ENCODE data around the gene MRGPRF. TPM values are rescaled to one million over a fixed set of nuclear protein-coding genes. Genes with fewer than 3 reads are reported as not detected.

The MRGPRF gene
- total RNA-seq, 2 donors from 2014 or later = not detected

- Mint-ChIP-seq H3K27ac (no peak overlapping the region), H3K36me3 (no peaks in the 10 kb centered on the region), H3K27me3 (no peaks in the 10 kb centered on the region), H3K9me3 (no peaks in the 10 kb centered on the region), H3K4me1 (ENCODE audit: low read depth in 2 of 2) (no peaks in the 10 kb centered on the region), H3K4me3 (no peak overlapping the region)
- ATAC-seq (no peak), DNase-seq (ENCODE audit: low spot score) (no peak)
Observed at GRCh38 chr11:69024509-69024908, 11.5 kb upstream of the MRGPRF start.

- no peaks in the 10 kb centered on the region for H3K9me3 Mint-ChIP-seq
- no peaks in the 10 kb centered on the region for H3K36me3 Mint-ChIP-seq
- no peak for ATAC-seq
- no peak for DNase-seq (ENCODE audit: low spot score)
- no peaks in the 10 kb centered on the region for H3K4me1 Mint-ChIP-seq (ENCODE audit: low read depth in 2 of 2)
- no peak overlapping the region for H3K4me3 Mint-ChIP-seq
- no peak overlapping the region for H3K27ac Mint-ChIP-seq
- no peaks in the 10 kb centered on the region for H3K27me3 Mint-ChIP-seq
Observed at GRCh38 chr11:69022260-69022659, 9.2 kb upstream of the MRGPRF start.

GRCh38 chr11:69018924-69019323, 5.9 kb upstream of the MRGPRF start:
- Mint-ChIP-seq H3K4me3 (no peak overlapping the region), H3K36me3 (no peaks in the 10 kb centered on the region), H3K27ac (no peak overlapping the region), H3K9me3 (no peaks in the 10 kb centered on the region), H3K4me1 (ENCODE audit: low read depth in 2 of 2) (no peaks in the 10 kb centered on the region), H3K27me3 (peaks cover 0 to 2% of the 10 kb centered on the region in 2 donors)
- DNase-seq (ENCODE audit: low spot score) (no peak), ATAC-seq (no peak)

- ATAC-seq (no peak), DNase-seq (ENCODE audit: low spot score) (no peak)
- H3K36me3 Mint-ChIP-seq = no peaks in the 10 kb centered on the region
- H3K4me3 Mint-ChIP-seq = no peak overlapping the region
- peaks cover 0 to 2% of the 10 kb centered on the region in 2 donors for H3K27me3 Mint-ChIP-seq
- no peaks in the 10 kb centered on the region for H3K4me1 Mint-ChIP-seq (ENCODE audit: low read depth in 2 of 2)
- no peaks in the 10 kb centered on the region for H3K9me3 Mint-ChIP-seq
- H3K27ac Mint-ChIP-seq = no peak overlapping the region
Observed at GRCh38 chr11:69017951-69018350, 4.9 kb upstream of the MRGPRF start.

GRCh38 chr11:69014898-69015549, 2.0 kb upstream of the MRGPRF start:
- Mint-ChIP-seq H3K27me3 (peaks cover 0 to 13% of the 10 kb centered on the region in 2 donors), H3K4me1 (ENCODE audit: low read depth in 2 of 2) (peaks cover 0 to 6% of the 10 kb centered on the region in 2 donors), H3K9me3 (no peaks in the 10 kb centered on the region), H3K27ac (no peak overlapping the region), H3K4me3 (no peak overlapping the region), H3K36me3 (no peaks in the 10 kb centered on the region)
- no peak for ATAC-seq
- DNase-seq (ENCODE audit: low spot score) = no peak

GRCh38 chr11:69014084-69014851, 1.2 kb upstream of the MRGPRF start:
- Mint-ChIP-seq H3K4me1 (ENCODE audit: low read depth in 2 of 2) (peaks cover 0 to 6% of the 10 kb centered on the region in 2 donors), H3K36me3 (no peaks in the 10 kb centered on the region), H3K9me3 (no peaks in the 10 kb centered on the region), H3K27ac (no peak overlapping the region), H3K4me3 (no peak overlapping the region), H3K27me3 (peaks cover 0 to 13% of the 10 kb centered on the region in 2 donors)
- DNase-seq (ENCODE audit: low spot score) (no peak), ATAC-seq (no peak)

- Mint-ChIP-seq H3K4me1 (ENCODE audit: low read depth in 2 of 2) (peaks cover 0 to 6% of the 10 kb centered on the region in 2 donors), H3K4me3 (no peak overlapping the region), H3K27me3 (peaks cover 0 to 16% of the 10 kb centered on the region in 2 donors), H3K36me3 (no peaks in the 10 kb centered on the region), H3K9me3 (no peaks in the 10 kb centered on the region), H3K27ac (no peak overlapping the region)
- DNase-seq (ENCODE audit: low spot score) (no peak), ATAC-seq (no peak)
Observed at GRCh38 chr11:69012092-69013008, 696 bp downstream of the MRGPRF start.

- Mint-ChIP-seq H3K4me1 (ENCODE audit: low read depth in 2 of 2) (peaks cover 0 to 6% of the 10 kb centered on the region in 2 donors), H3K36me3 (no peaks in the 10 kb centered on the region), H3K9me3 (no peaks in the 10 kb centered on the region), H3K27ac (no peak overlapping the region), H3K27me3 (peaks cover 0 to 16% of the 10 kb centered on the region in 2 donors), H3K4me3 (no peak overlapping the region)
- DNase-seq (ENCODE audit: low spot score) (no peak), ATAC-seq (no peak)
Observed at GRCh38 chr11:69011624-69012091, 1.4 kb downstream of the MRGPRF start.

GRCh38 chr11:69010964-69011623, 2.0 kb downstream of the MRGPRF start:
- Mint-ChIP-seq H3K27me3 (peaks cover 0 to 18% of the 10 kb centered on the region in 2 donors), H3K4me1 (ENCODE audit: low read depth in 2 of 2) (peaks cover 0 to 6% of the 10 kb centered on the region in 2 donors), H3K27ac (no peak overlapping the region), H3K9me3 (no peaks in the 10 kb centered on the region), H3K4me3 (no peak overlapping the region), H3K36me3 (no peaks in the 10 kb centered on the region)
- no peak for DNase-seq (ENCODE audit: low spot score)
- peak; percentile 74 to 75 for ATAC-seq

GRCh38 chr11:69010361-69010891, 2.6 kb downstream of the MRGPRF start:
- Mint-ChIP-seq H3K27me3 (peaks cover 2 to 23% of the 10 kb centered on the region in 2 donors), H3K27ac (no peak overlapping the region), H3K9me3 (no peaks in the 10 kb centered on the region), H3K36me3 (no peaks in the 10 kb centered on the region), H3K4me3 (no peak overlapping the region), H3K4me1 (ENCODE audit: low read depth in 2 of 2) (peaks cover 0 to 6% of the 10 kb centered on the region in 2 donors)
- no peak for DNase-seq (ENCODE audit: low spot score)
- ATAC-seq = no peak

GRCh38 chr11:69009441-69010211, 3.4 kb downstream of the MRGPRF start:
- H3K4me3 Mint-ChIP-seq = no peak overlapping the region
- DNase-seq (ENCODE audit: low spot score) (no peak), ATAC-seq (no peak)
- H3K27me3 Mint-ChIP-seq = peaks cover 6 to 24% of the 10 kb centered on the region in 2 donors
- H3K36me3 Mint-ChIP-seq = no peaks in the 10 kb centered on the region
- H3K27ac Mint-ChIP-seq = no peak overlapping the region
- no peaks in the 10 kb centered on the region for H3K9me3 Mint-ChIP-seq
- peaks cover 0 to 6% of the 10 kb centered on the region in 2 donors for H3K4me1 Mint-ChIP-seq (ENCODE audit: low read depth in 2 of 2)

- ATAC-seq (no peak), DNase-seq (ENCODE audit: low spot score) (no peak)
- peaks cover 6 to 24% of the 10 kb centered on the region in 2 donors for H3K27me3 Mint-ChIP-seq
- H3K4me3 Mint-ChIP-seq = no peak overlapping the region
- no peaks in the 10 kb centered on the region for H3K9me3 Mint-ChIP-seq
- no peaks in the 10 kb centered on the region for H3K36me3 Mint-ChIP-seq
- H3K4me1 Mint-ChIP-seq (ENCODE audit: low read depth in 2 of 2) = peaks cover 0 to 6% of the 10 kb centered on the region in 2 donors
- no peak overlapping the region for H3K27ac Mint-ChIP-seq
Observed at GRCh38 chr11:69008737-69009440, 4.2 kb downstream of the MRGPRF start.

Measured in natural killer cell treated with Interleukin-12 subunit alpha and Interleukin-12 subunit beta and Interleukin-15 and Interleukin-18, amount 100 ng/mL, for 72 hours (primary cell).